GM12801 (cell line): ENCODE data around the gene MAML3.

Experiments used
- TF ChIP-seq, protein P1 (sequence below): IDR thresholded peaks from one replicate; pipeline ENCODE4 v1.5.1; 2011; ENCODE audit warnings: control low read depth; ENCODE audit not compliant: insufficient read length; ENCODE audit errors: extremely low read depth

MAML3 gene

DNA sequence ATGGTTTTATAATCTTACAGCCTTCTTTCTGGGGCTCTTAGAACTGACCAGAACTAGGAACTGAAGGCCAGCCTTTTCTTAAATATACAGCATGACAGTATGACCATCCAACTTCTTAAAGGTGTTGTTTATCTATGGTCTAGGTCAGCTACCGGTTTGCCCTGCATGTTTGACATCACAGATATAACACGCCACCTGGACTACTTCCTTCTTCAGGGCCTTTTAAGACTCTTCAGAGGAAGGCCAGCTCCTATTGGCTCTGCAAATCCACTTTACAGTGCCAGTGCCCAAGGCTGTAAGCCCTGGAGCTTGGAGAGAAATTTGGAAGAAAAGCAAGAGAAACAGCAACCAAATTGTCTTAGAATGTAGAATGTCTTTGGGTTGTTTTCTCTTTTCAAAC, 302.9 kb downstream of the MAML3 start:
- TF ChIP-seq, protein P1, sequence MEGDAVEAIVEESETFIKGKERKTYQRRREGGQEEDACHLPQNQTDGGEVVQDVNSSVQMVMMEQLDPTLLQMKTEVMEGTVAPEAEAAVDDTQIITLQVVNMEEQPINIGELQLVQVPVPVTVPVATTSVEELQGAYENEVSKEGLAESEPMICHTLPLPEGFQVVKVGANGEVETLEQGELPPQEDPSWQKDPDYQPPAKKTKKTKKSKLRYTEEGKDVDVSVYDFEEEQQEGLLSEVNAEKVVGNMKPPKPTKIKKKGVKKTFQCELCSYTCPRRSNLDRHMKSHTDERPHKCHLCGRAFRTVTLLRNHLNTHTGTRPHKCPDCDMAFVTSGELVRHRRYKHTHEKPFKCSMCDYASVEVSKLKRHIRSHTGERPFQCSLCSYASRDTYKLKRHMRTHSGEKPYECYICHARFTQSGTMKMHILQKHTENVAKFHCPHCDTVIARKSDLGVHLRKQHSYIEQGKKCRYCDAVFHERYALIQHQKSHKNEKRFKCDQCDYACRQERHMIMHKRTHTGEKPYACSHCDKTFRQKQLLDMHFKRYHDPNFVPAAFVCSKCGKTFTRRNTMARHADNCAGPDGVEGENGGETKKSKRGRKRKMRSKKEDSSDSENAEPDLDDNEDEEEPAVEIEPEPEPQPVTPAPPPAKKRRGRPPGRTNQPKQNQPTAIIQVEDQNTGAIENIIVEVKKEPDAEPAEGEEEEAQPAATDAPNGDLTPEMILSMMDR: no peak

DNA sequence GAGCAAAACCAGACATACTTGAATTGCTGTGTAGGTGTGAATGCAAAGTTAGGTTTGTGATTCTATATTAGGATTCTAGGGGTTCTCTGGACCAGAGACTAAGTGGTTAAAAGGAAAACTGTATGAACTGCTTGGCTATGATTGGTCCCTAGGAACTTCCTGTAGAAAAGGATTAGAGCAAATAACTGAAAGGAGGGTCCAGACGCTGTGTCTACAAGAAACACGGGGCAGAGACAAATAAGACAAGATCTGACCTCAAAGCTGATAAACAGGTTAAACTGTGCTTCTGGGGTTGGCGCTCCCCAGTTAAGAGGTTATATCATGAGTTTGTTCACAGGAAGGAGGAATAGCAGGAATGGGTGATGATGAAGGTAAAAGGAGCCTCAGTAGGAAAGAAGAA, 304.8 kb downstream of the MAML3 start:
- TF ChIP-seq, protein P1: no peak

DNA sequence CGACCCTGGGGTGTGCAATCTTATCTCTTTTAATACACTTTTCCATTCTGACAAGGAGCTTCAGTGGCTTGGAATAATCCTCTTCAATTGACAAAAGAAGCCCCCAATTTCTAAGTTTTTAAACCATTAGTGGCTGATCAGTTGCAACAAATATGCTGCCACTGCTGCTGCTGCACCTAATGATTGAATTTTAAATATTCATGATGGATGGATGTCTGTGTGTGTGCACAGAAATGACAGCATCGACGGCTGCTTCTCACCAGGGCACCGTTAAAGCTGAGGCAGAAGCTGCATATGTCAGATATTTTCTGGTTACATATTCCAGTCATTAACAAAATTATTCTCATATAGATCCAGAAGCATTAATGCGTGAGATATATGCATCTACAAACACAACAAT, 306.0 kb downstream of the MAML3 start:
- TF ChIP-seq, protein P1: no peak

DNA sequence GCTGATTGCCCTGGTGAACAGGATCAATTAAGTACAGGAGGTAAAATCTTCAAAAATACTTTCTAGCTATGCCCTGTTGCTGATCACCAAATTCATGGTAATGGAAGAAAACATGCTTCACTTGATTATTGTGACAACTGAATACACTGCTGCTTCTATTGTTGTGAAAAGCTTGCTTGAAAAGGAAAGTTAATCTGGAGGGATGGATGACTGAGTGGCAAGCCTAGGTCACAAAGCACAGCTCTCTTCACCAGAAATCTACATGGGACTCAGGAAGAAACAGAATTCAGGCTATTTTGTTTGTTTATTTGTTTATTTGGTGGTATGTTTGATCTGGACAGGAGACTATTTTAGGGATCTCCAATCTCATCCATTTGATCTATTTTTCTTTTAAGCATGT, 306.4 kb downstream of the MAML3 start:
- TF ChIP-seq, protein P1: no peak

DNA sequence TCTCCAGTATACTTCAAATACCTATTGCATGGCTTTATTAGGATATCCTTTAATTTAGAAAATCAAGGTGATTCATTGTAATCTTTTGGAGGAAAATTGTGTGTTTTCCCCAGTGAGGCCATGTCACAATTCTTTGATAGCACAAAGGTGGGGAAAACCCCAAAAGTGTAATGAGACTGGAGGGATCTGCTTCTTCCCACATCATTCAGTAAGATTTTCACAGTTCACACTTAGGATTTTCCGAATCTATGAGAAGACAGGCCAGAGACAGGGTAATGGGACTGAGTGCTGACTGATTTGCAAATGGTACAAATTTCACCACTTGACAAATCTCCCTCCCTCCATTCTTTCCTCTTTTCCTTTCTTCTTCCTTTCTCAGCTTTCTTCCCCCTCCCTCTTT, 307.2 kb downstream of the MAML3 start:
- TF ChIP-seq, protein P1: no peak

DNA sequence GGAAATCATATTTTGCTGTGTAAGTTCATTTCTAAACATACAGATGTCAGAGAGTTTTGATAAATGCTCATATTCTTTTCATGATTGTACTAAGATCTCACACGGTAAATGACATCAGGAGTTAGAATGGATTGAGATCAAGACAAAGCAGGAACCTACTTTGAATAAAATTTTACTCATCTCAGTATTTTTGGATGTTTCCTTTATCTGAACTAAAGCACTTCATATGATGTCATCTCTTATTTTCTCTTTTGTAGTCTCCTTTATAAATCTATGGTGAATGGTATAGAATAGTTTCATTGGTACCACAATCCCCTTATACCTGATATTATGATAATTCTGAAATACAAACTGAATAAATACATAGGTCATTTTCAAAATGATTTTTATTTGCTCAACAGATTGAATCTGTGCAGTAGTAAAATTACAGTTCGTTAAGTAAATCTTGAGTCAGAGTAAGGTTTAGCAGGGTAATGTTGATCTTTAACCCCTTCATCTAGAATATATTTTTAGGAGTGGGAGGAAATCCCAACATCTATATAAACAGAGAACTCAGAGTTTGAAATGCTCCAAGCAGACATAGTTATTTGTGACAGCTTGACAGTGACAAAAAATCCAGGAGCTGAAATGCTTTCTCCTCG, 308.4 kb downstream of the MAML3 start:
- TF ChIP-seq, protein P1: no peak

DNA sequence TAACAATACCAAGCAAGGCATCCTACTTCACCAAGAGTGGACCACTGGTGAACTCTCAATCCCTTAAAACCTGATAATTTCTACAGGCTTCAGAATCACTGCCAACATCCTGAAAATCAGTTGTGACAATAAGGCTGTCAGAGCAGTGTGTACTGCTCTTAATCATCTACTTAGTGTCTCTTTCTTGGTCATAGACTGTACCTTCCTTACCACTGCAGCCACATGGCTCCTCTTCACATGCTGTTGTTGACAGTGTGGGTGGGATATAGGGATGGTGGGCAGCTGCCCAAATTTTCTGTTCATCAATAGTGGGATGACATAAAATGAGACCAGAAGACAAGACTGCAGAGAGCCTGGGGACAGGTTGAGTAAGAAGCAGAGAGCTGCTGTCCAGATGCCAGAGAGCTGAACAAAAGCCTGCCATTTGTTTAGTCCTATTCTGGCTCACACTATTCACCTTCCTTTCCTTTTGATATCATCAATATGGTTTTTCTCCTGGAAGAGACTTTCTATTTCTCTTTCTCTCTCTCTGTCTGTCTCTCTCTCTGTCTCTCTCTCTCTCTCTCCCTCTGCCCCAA, 309.4 kb downstream of the MAML3 start:
- TF ChIP-seq, protein P1: no peak
